Measurements from ENCODE around the gene TPRG1.

DNA sequence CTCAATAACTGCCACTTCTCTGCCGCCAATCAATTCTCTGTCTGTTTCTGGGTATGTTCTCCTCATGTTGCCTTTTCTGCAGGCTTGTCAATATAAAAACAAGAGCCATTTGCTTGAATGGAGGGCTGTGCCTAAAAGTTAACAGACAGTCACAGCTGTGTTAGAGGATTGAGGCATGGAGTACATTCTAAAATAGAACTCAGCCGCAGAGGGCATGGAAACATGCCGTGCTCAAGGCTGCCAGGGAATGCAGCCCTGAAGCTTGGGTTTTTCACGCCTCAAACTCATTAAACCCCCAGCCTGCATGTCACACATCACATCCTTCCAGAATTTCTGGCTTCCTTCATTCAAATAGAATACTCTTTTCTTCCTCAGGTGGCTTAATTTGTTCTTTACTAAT lies 166.6 kb downstream of the TPRG1 start:
- TF ChIP-seq, protein P1, sequence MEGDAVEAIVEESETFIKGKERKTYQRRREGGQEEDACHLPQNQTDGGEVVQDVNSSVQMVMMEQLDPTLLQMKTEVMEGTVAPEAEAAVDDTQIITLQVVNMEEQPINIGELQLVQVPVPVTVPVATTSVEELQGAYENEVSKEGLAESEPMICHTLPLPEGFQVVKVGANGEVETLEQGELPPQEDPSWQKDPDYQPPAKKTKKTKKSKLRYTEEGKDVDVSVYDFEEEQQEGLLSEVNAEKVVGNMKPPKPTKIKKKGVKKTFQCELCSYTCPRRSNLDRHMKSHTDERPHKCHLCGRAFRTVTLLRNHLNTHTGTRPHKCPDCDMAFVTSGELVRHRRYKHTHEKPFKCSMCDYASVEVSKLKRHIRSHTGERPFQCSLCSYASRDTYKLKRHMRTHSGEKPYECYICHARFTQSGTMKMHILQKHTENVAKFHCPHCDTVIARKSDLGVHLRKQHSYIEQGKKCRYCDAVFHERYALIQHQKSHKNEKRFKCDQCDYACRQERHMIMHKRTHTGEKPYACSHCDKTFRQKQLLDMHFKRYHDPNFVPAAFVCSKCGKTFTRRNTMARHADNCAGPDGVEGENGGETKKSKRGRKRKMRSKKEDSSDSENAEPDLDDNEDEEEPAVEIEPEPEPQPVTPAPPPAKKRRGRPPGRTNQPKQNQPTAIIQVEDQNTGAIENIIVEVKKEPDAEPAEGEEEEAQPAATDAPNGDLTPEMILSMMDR (IDR thresholded peaks at IDR 0.05), result no peak
- no peak for TF ChIP-seq POLR2A (IDR thresholded peaks at IDR 0.05)

Measured in prostate gland (tissue), 2 donors.